BLaER1 treated with 17β-estradiol and CSF1 and Interleukin-3, amounts not matched to agents 10 nM and 100 nM (cell line): Measurements from ENCODE around the gene ZSCAN30.

Source experiments
- H3K27ac ChIP-seq, 11 experiments: shearing (Covaris generic); formaldehyde crosslinking; 2 replicates each; pipeline ENCODE4 v1.8.1; 2022
- H3K27me3 ChIP-seq, 11 experiments: shearing (Covaris generic); formaldehyde crosslinking; 2 replicates each; pipeline ENCODE4 v1.8.1; 2022
- H3K36me3 ChIP-seq, 11 experiments: shearing (Covaris generic); formaldehyde crosslinking; 2 replicates each; pipeline ENCODE4 v1.8.1; 2022
- H3K4me1 ChIP-seq, 10 experiments: shearing (Covaris generic); formaldehyde crosslinking; 2 replicates each; pipeline ENCODE4 v1.8.1; 2022
- H3K4me2 ChIP-seq, 11 experiments: shearing (Covaris generic); formaldehyde crosslinking; 2 replicates each; pipeline ENCODE4 v1.8.1; 2022
- H3K4me3 ChIP-seq, 10 experiments: shearing (Covaris generic); formaldehyde crosslinking; 2 replicates each; pipeline ENCODE4 v1.8.1; 2022
- H3K9ac ChIP-seq, 11 experiments: shearing (Covaris generic); formaldehyde crosslinking; 2 replicates each; pipeline ENCODE4 v1.8.1; 2022
- H3K9me3 ChIP-seq, 11 experiments: shearing (Covaris generic); formaldehyde crosslinking; replicated peaks in 1 of 11; 2 replicates each; pipeline ENCODE4 v1.8.1; 2022
- H4K20me1 ChIP-seq, 11 experiments: shearing (Covaris generic); formaldehyde crosslinking; 2 replicates each; pipeline ENCODE4 v1.8.1; 2022
- Cebpa-rat ChIP-seq, 11 experiments: shearing (Covaris generic); IDR thresholded peaks; 2 replicates each; pipeline ENCODE4 v1.8.1; 2022

ZSCAN30 gene

DNA sequence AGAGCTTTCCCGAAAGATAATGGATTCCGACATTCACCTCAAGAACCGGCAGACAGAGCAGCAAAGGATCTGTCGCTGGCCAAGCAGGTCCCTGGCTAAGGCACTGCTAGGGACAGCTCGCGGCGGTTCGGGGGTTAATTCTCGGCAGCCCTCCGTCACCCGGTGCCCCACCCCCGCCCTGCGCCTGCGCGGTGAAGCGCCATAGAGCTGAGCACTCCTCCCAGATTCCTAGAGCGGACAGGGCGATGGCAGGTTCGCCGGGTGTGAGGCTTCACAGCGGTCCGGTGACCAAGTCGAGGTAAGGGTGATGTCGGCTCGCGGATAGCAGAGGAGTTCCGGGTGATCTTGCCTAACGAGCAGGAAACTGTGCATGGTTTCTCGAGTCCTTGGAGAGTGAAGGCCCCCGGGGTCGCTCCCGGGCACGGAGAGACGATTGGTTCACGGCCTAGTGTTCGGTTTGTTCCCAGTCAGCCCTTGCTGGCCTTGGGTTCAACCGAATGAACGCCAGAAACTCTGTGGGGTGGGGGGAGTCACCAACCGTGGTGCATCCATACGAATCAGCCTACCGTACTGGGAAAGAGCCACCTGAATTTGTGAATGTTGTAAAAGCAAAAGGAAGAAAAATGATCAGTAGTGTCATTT lies at the start of gene ZSCAN30:
Gene ZSCAN30, minus strand, starts transcription at position 136 of the 642 bp plus-strand sequence. CDS start 25,877 bp downstream, outside the sequence.
- Histone ChIP-seq H3K9me3 (peaks cover 36 to 49% (median 41%) of the 10 kb centered on the region in 11 experiments), H3K4me3 (peak within 1 kb of the TSS; percentile 76 to 85 (median 80)), H3K27me3 (no peaks in the 10 kb centered on the region), H3K36me3 (peaks cover 30 to 42% (median 35%) of the 10 kb centered on the region in 11 experiments), H3K9ac (peak within 1 kb of the TSS; percentile 86 to 94 (median 91)), H3K4me2 (peak within 1 kb of the TSS; percentile 83 to 97 (median 92)), H3K4me1 (peaks cover 23 to 29% (median 25%) of the 10 kb centered on the region in 10 experiments), H4K20me1 (peaks cover 0 to 3% (median 0%) of the 10 kb centered on the region in 11 experiments; a peak in 1 of 22 replicates), H3K27ac (peak within 1 kb of the TSS; percentile 72 to 93 (median 87))
- no peak for TF ChIP-seq Cebpa-rat (IDR thresholded peaks at IDR 0.05)

DNA sequence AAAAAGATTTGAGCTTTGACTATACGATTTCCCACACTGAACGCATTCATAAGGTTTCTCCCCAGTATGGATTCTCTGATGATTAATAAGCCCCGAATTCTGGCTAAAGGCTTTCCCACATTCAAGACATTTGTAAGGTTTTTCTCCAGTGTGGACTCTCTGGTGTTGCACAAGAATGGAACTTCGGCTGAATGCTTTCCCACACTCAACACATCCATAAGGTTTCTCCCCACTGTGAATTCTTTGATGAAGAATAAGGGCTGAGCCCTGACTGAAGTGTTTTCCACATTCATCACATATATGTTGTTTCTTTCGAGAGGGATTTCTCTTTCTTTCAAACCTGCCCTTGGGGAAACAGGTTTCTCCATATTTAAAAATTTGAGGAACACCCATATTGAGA lies 47.3 kb upstream of the ZSCAN30 start:
- no peaks in the 10 kb centered on the region for H3K27me3 ChIP-seq
- H3K27ac ChIP-seq, result no peak overlapping the region
- peaks cover 45 to 98% (median 82%) of the 10 kb centered on the region in 11 experiments for H4K20me1 ChIP-seq
- H3K4me1 ChIP-seq, result peaks cover 0 to 31% (median 7%) of the 10 kb centered on the region in 10 experiments; a peak in 13 of 20 replicates
- H3K36me3 ChIP-seq, result peaks cover 95 to 100% (median 99%) of the 10 kb centered on the region in 11 experiments
- H3K9ac ChIP-seq, result no peak overlapping the region
- peaks cover 0 to 9% (median 0%) of the 10 kb centered on the region in 11 experiments; a peak in 1 of 22 replicates for H3K9me3 ChIP-seq
- no peak overlapping the region for H3K4me2 ChIP-seq
- H3K4me3 ChIP-seq, result no peak overlapping the region
- TF ChIP-seq Cebpa-rat (IDR thresholded peaks at IDR 0.05), result no peak

DNA sequence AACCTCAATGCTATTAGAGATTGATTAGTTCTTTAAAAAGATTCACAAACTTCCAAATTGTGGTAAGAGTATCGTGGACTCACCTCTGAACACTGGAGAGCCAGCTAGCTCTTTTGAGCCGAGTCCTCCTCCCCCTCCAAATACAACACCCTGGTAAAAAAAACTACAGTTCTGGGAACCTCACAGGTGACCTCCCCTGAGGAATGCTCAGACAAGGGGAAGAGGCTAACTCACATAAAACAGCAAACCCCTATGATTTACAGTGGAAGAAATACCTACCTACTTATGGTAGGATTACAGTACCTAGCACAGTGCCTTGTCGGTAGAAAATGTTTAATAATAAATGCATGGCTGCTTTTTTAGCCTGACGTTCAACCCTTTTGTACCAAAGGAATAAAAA lies 45.8 kb upstream of the ZSCAN30 start:
- H3K27me3 ChIP-seq, result no peaks in the 10 kb centered on the region
- H3K36me3 ChIP-seq, result peaks cover 95 to 100% (median 98%) of the 10 kb centered on the region in 11 experiments
- H3K4me1 ChIP-seq, result peaks cover 0 to 17% (median 2%) of the 10 kb centered on the region in 10 experiments; a peak in 6 of 20 replicates
- no peak overlapping the region for H3K4me3 ChIP-seq
- TF ChIP-seq Cebpa-rat (IDR thresholded peaks at IDR 0.05), result no peak
- peaks cover 31 to 90% (median 70%) of the 10 kb centered on the region in 11 experiments for H4K20me1 ChIP-seq
- no peak overlapping the region for H3K27ac ChIP-seq
- no peak overlapping the region for H3K9ac ChIP-seq
- H3K4me2 ChIP-seq, result no peak overlapping the region
- H3K9me3 ChIP-seq, result peaks cover 0 to 9% (median 0%) of the 10 kb centered on the region in 11 experiments; a peak in 1 of 22 replicates

DNA sequence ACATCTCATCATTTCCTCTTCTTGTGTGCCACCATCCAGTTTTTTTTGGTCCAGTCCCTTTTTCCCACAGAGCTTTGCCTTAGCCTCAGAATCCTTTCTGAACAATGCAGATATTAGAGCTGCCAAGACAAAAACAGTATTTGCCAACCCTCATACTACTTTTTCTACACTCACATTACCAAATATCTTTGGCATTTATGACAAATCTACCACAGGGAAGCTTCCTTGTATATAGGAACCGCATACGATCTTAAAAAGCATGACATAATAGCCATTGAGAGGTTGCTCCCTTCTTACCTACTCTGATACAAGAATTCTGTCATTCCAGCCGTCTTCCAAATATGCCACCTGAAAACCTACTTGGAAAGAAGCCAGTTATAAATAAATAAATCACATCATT lies 44.8 kb upstream of the ZSCAN30 start:
- Histone ChIP-seq H3K4me1 (peaks cover 0 to 6% (median 0%) of the 10 kb centered on the region in 10 experiments; a peak in 6 of 20 replicates), H3K36me3 (peaks cover 84 to 94% (median 89%) of the 10 kb centered on the region in 11 experiments)
- TF ChIP-seq Cebpa-rat (IDR thresholded peaks at IDR 0.05), result no peak

DNA sequence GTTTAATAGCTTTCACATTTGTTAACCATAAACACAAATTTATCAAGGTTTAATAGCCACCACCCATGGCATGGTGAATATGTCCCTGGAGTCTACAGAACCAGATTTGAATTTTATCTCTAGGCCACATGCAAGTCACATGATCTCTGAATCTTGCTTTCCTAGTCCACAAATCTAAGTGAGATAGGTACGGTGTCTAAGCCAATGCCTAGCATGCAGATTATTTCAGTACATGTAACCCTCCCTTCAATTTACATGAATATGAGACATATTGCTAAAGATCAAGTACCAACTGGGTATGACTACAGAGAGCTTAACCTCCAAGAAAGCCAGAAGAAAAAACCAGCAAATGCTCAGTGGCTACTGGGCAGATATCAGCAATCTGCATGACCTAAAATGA lies 44.2 kb upstream of the ZSCAN30 start:
- Histone ChIP-seq H3K4me1 (peaks cover 0 to under 1% (median 0%) of the 10 kb centered on the region in 10 experiments; a peak in 1 of 20 replicates), H3K27me3 (no peaks in the 10 kb centered on the region), H3K27ac (no peak overlapping the region), H3K4me3 (no peak overlapping the region), H3K9ac (no peak overlapping the region), H3K36me3 (peaks cover 78 to 93% (median 87%) of the 10 kb centered on the region in 11 experiments), H3K4me2 (no peak overlapping the region), H3K9me3 (peaks cover 0 to 9% (median 0%) of the 10 kb centered on the region in 11 experiments; a peak in 4 of 22 replicates), H4K20me1 (peaks cover 14 to 74% (median 53%) of the 10 kb centered on the region in 11 experiments; a peak in 20 of 22 replicates)
- TF ChIP-seq Cebpa-rat (IDR thresholded peaks at IDR 0.05), result no peak

More for the DNA sequence above, 44.8 kb upstream of the ZSCAN30 start:
- Histone ChIP-seq H3K9me3 (peaks cover 0 to 9% (median 0%) of the 10 kb centered on the region in 11 experiments; a peak in 1 of 22 replicates), H3K27ac (no peak overlapping the region), H4K20me1 (peaks cover 20 to 80% (median 59%) of the 10 kb centered on the region in 11 experiments; a peak in 20 of 22 replicates), H3K9ac (no peak overlapping the region), H3K4me3 (no peak overlapping the region), H3K27me3 (no peaks in the 10 kb centered on the region), H3K4me2 (no peak overlapping the region)

DNA sequence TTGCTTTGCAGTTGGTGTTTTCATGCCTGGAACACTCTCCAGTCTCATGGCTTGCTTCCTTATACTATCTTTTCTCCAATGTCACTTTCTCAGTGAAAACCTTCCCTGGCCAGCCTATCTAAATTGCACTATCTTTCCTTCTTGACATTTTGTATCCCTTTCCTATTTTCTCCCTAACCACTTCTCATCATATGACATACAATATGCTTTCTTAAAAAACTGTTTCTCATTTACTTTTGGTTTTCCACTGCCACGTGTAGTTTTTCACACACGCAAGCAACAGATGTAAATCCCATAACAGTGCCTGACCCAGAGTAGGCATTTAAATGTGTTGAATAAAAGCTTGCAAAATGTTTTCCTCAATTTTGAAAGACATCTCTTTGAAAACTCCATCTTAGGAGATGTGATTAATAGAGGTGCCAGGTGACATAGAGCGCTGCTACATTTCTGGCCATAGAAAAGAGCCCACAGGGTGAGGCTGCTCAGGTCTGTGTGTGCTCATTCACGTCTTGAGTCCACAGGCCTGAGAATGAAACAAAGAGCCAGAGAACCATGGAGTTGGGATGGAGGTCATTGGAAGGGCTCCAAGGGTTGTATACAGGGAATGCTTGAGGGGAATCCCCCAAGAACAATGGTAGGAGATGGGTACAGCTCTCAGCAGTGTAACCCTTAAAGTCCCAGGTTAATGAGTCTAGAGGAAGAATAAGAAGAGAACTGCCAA lies 41.5 kb upstream of the ZSCAN30 start:
- H3K4me3 ChIP-seq, result no peak overlapping the region
- no peak overlapping the region for H3K9ac ChIP-seq
- no peak overlapping the region for H3K4me2 ChIP-seq
- no peaks in the 10 kb centered on the region for H3K27me3 ChIP-seq
- no peaks in the 10 kb centered on the region for H3K4me1 ChIP-seq
- TF ChIP-seq Cebpa-rat (IDR thresholded peaks at IDR 0.05), result no peak
- no peak overlapping the region for H3K27ac ChIP-seq
- peaks cover 0 to 23% (median 7%) of the 10 kb centered on the region in 11 experiments; a peak in 13 of 22 replicates for H3K9me3 ChIP-seq
- H3K36me3 ChIP-seq, result peaks cover 51 to 78% (median 60%) of the 10 kb centered on the region in 11 experiments
- H4K20me1 ChIP-seq, result peaks cover 3 to 48% (median 28%) of the 10 kb centered on the region in 11 experiments; a peak in 18 of 22 replicates

DNA sequence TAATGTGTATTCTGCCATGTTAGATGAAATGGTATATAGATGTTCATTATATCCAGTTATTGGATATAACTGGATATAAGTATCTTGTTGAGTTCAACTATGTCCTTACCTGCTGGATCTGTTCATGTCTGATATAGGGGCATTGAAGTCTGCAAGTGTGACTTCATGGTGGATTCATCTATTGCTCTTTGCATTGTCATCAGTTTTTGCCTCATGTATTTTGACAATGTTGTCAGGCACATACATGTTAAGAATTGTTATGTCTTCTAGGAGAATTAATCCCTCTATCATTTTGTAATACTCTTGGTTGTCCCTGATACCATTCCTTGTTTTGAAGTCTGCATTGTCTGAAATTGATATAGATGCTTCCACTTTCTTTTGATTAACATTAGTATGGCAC lies 38.8 kb upstream of the ZSCAN30 start:
- Histone ChIP-seq H3K36me3 (peaks cover 25 to 51% (median 34%) of the 10 kb centered on the region in 11 experiments), H3K4me2 (no peak overlapping the region), H3K4me1 (no peaks in the 10 kb centered on the region), H3K9ac (no peak overlapping the region), H3K4me3 (no peak overlapping the region), H3K9me3 (peaks cover 0 to 23% (median 7%) of the 10 kb centered on the region in 11 experiments; a peak in 12 of 22 replicates), H3K27ac (no peak overlapping the region), H3K27me3 (no peaks in the 10 kb centered on the region), H4K20me1 (peaks cover 0 to 23% (median 10%) of the 10 kb centered on the region in 11 experiments; a peak in 13 of 22 replicates)
- no peak for TF ChIP-seq Cebpa-rat (IDR thresholded peaks at IDR 0.05)

DNA sequence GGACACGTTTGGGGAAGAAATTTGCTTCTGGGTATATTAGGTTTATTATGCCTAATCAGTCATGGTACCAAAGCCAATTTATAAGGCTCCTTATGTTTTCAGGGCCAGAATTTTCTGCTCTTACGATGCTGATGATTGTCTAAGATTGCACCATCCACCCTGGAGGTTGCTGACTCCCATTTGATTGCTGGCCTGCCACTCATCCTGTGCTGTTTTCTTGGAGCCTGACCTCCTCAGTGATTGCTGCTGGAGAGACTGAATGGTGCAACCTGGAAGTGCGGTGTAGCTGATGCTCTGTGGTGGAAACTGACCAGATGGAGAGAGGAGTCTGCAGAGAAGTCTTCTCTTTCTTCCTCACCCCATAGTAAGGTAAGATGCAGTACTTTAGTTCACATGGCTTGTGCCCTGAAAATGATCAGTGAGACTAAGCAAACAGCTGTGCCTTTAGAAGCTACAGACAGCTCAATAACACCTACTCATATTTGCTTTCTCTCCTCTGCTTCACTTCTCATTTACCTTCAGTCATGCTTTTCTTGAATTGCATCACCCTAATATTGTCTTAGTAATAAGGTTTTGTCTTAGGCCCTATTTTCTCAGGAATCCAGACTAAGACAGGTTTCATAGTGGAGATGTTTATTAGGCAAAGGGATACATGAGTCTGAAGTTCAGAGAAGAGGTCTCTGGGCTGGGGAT lies 36.8 kb upstream of the ZSCAN30 start:
- no peak for TF ChIP-seq Cebpa-rat (IDR thresholded peaks at IDR 0.05)
- H3K4me2 ChIP-seq, result no peak overlapping the region
- H4K20me1 ChIP-seq, result peaks cover 0 to 9% (median 0%) of the 10 kb centered on the region in 11 experiments; a peak in 2 of 22 replicates
- H3K27ac ChIP-seq, result no peak overlapping the region
- peaks cover 5 to 31% (median 14%) of the 10 kb centered on the region in 11 experiments for H3K36me3 ChIP-seq
- H3K9me3 ChIP-seq, result peaks cover 0 to 23% (median 6%) of the 10 kb centered on the region in 11 experiments; a peak in 12 of 22 replicates
- no peak overlapping the region for H3K9ac ChIP-seq
- no peak overlapping the region for H3K4me3 ChIP-seq
- H3K27me3 ChIP-seq, result no peaks in the 10 kb centered on the region
- no peaks in the 10 kb centered on the region for H3K4me1 ChIP-seq
